ENCODE data around the gene PDE6C. TPM values are rescaled to one million over a fixed set of nuclear protein-coding genes. Genes with fewer than 3 reads are reported as not detected.
A peak's percentile ranks its signal among the peaks of the same experiment; 100 is the strongest.

PDE6C gene
- total and polyA plus RNA-seq, 4 donors: not detected

DNA sequence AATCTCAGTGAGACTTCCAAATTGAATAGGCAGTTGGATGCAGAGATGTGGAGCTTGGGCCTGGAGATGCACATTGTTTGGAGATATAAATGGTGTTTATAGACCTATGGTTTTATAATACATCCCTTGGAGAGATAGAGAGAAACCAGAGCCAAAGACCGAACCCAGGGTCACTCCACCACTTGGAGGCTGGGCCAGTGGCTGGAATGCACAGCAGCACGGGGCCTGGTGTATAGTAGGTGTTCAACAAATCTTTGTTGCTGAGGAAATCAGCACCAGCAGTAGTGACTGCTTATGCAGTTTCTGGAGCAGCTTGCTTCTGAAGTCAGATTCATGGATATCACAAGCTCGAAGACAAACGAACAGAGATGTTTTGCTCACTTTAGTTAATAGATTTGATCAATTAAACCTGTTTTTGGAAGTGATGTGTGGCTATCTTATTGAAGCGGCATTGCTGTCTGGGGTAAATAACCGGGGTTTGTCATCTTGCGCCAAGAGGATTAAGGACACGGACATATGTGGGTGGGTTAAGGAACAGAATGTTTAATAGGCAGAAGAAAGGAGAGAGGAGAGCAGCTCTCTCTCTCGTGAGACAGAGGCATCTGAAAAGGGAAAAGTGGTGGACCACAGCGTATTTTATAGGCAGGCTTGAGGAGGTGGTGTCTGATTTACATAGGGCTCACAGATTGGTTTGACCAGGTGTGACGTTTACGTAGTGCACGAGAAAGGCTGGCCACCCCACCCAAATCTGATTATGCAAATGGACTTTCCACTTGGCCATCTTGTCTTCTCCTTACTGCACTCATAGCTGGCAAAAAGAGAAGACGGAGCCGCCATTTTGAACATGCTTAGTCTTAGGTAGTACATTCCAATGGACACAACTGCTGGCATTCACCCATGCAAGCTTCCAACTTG, 22.4 kb upstream of the PDE6C start:
- Histone ChIP-seq H3K36me3 (ENCODE audit: control insufficient read depth in 4 of 4, insufficient read depth in 4 of 4, low read length in 4 of 4) (no peaks in the 10 kb centered on the region), H3K27ac (ENCODE audit: low read depth in 1 of 2, low read length in 1 of 2) (no peak overlapping the region), H3K4me1 (ENCODE audit: control insufficient read depth in 5 of 5, insufficient read depth in 5 of 5, low read length in 5 of 5) (peaks cover 0 to 4% (median 0%) of the 10 kb centered on the region in 5 donors), H3K9ac (ENCODE audit: insufficient read depth in 1 of 2, low read length in 2 of 2) (no peak overlapping the region), H3K27me3 (ENCODE audit: control insufficient read depth in 3 of 3, insufficient read depth in 3 of 3, low read length in 2 of 3) (no peaks in the 10 kb centered on the region), H3K9me3 (ENCODE audit: control insufficient read depth in 4 of 4, insufficient read depth in 3 of 4, low read length in 3 of 4) (no peaks in the 10 kb centered on the region), H3K4me3 (no peak overlapping the region)
- ATAC-seq (ENCODE audit: insufficient read depth, low FRiP score): no peak
- WGBS, 2 donors: 92 to 93% methylated on average over 15 of the region's 15 CpGs
- TF ChIP-seq, protein P1, sequence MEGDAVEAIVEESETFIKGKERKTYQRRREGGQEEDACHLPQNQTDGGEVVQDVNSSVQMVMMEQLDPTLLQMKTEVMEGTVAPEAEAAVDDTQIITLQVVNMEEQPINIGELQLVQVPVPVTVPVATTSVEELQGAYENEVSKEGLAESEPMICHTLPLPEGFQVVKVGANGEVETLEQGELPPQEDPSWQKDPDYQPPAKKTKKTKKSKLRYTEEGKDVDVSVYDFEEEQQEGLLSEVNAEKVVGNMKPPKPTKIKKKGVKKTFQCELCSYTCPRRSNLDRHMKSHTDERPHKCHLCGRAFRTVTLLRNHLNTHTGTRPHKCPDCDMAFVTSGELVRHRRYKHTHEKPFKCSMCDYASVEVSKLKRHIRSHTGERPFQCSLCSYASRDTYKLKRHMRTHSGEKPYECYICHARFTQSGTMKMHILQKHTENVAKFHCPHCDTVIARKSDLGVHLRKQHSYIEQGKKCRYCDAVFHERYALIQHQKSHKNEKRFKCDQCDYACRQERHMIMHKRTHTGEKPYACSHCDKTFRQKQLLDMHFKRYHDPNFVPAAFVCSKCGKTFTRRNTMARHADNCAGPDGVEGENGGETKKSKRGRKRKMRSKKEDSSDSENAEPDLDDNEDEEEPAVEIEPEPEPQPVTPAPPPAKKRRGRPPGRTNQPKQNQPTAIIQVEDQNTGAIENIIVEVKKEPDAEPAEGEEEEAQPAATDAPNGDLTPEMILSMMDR (IDR thresholded peaks at IDR 0.05; ENCODE audit: control extremely low read depth, extremely low read depth): no peak
- DNase-seq: no peak

- Histone ChIP-seq H3K27me3 (ENCODE audit: control insufficient read depth in 3 of 3, insufficient read depth in 3 of 3, low read length in 2 of 3) (no peaks in the 10 kb centered on the region), H3K9me3 (ENCODE audit: control insufficient read depth in 4 of 4, insufficient read depth in 3 of 4, low read length in 3 of 4) (no peaks in the 10 kb centered on the region), H3K36me3 (ENCODE audit: control insufficient read depth in 4 of 4, insufficient read depth in 4 of 4, low read length in 4 of 4) (no peaks in the 10 kb centered on the region), H3K27ac (ENCODE audit: low read depth in 1 of 2, low read length in 1 of 2) (no peak overlapping the region), H3K4me3 (no peak overlapping the region), H3K4me1 (ENCODE audit: control insufficient read depth in 5 of 5, insufficient read depth in 5 of 5, low read length in 5 of 5) (peaks cover 0 to 4% (median 0%) of the 10 kb centered on the region in 5 donors), H3K9ac (ENCODE audit: insufficient read depth in 1 of 2, low read length in 2 of 2) (no peak overlapping the region)
- no peak for ATAC-seq (ENCODE audit: insufficient read depth, low FRiP score)
- WGBS, 2 donors: 93% methylated on average over 7 of the region's 7 CpGs
- TF ChIP-seq, protein P1 (IDR thresholded peaks at IDR 0.05; ENCODE audit: control extremely low read depth, extremely low read depth): no peak
- no peak for DNase-seq
Observed at GRCh38 chr10:93590638-93591037, 21.7 kb upstream of the PDE6C start.

GRCh38 chr10:93591065-93591808, 21.1 kb upstream of the PDE6C start:
- TF ChIP-seq, protein P1 (IDR thresholded peaks at IDR 0.05; ENCODE audit: control extremely low read depth, extremely low read depth): no peak
- H3K27ac ChIP-seq (ENCODE audit: low read depth in 1 of 2, low read length in 1 of 2): no peak overlapping the region
- 73 to 86% methylated on average over 8 of the region's 8 CpGs for WGBS, 2 donors
- ATAC-seq (ENCODE audit: insufficient read depth, low FRiP score) (peak; percentile 27), DNase-seq (no peak)
- H3K4me1 ChIP-seq (ENCODE audit: control insufficient read depth in 5 of 5, insufficient read depth in 5 of 5, low read length in 5 of 5): peaks cover 0 to 4% (median 0%) of the 10 kb centered on the region in 5 donors
- no peaks in the 10 kb centered on the region for H3K9me3 ChIP-seq (ENCODE audit: control insufficient read depth in 4 of 4, insufficient read depth in 3 of 4, low read length in 3 of 4)
- no peaks in the 10 kb centered on the region for H3K36me3 ChIP-seq (ENCODE audit: control insufficient read depth in 4 of 4, insufficient read depth in 4 of 4, low read length in 4 of 4)
- no peak overlapping the region for H3K4me3 ChIP-seq
- H3K27me3 ChIP-seq (ENCODE audit: control insufficient read depth in 3 of 3, insufficient read depth in 3 of 3, low read length in 2 of 3): no peaks in the 10 kb centered on the region
- H3K9ac ChIP-seq (ENCODE audit: insufficient read depth in 1 of 2, low read length in 2 of 2): no peak overlapping the region
